Fibroblast of skin of right biceps (primary cell): ENCODE data around the gene MYRIP.
"Not testable (repeated sequence)": the region's sequence is repeated elsewhere in the genome, so short reads cannot be mapped to it uniquely, and the experiment has no call there.

Experiments
- DNase-seq: peaks from one replicate; pipeline ENCODE4 v3.0.0-alpha.2; 2013

The MYRIP gene

DNA sequence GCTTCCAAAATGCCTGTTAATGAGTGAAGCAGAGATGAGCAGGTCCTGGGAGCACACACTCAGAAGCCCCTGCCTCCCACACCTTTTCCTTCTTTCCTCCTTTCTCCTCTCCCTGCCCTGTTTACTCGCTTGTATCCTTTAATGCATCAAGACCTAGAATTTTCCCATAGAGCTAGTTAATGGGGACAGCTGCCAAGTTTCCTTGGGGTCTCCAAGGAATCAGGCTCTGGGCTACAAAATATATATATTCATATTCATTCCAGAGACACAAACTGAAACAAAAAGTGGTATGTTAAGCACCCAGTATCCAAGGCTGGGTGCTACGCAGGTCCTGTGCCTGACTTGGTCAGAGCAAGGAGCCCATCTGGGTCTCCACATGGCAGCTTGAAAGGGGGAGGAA lies 235.6 kb downstream of the MYRIP start:
- DNase-seq: no peak

GRCh38 chr3:40046149-40046548 lies 236.7 kb downstream of the MYRIP start:
- no peak for DNase-seq

DNA sequence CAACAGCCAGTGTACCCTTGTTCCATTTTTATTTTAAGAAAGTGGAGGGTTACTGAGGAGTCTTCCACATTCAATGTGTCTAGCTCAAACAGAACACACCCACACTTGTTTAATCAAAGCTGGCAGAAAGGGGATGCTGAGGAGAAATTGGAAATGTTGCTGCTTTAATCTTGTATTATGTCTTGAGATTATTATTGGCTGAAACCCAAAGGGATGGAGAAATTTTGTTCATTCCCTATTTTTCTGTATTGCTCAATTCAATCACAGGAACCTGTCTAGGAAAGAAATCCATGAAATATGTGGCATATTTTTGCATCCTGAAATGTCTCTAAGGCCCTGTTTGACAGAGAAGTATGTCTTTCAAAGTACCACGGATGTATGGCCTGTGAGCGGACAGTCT lies 238.0 kb downstream of the MYRIP start:
- DNase-seq: no peak

GRCh38 chr3:40053663-40054062 lies 244.3 kb downstream of the MYRIP start:
- no peak for DNase-seq

- peak; percentile 80 for DNase-seq
These were observed 245.3 kb downstream of the MYRIP start for GRCh38 chr3:40054568-40055222.

GRCh38 chr3:40055361-40055760 lies 246.0 kb downstream of the MYRIP start:
- peak; percentile 44 for DNase-seq

DNA sequence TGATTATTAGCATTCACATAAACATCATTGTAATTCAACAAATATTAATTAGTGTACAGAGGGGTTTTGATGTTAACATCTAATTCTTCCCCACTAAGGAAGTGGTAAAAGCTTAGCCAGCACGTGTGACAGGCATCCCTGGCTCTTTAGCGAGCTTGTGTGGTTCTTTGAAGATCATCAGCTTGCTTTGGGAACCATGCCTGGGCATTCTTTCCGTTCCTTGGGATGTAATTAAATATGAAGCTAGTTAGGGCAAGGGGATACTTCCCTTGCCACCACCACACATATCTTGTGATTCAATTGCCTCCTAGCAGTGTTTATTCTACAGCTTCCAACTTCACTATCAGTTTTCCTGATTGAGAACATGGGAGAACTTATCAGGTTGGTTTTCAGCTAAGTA lies 246.5 kb downstream of the MYRIP start:
- DNase-seq: peak; percentile 46

DNA sequence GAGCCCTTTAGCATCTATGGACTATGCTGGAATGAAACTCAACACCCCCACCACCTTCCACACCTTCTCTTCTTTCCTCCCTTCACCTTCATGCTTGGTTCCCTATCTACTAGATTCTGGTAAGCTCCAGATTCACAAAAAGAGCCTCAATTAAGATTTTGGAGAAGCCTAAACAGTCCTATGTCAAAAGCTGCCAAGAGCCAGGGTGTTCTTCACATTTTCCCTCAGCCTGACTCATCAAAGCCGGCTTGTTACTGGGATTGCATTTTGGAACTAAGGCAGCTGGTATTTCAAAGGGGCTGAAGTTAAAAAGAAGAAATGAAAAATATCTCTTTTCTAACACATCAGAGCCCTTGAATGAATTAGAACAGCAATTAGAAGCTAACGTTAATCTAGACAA lies 247.7 kb downstream of the MYRIP start:
- peak; percentile 57 for DNase-seq

- no peak for DNase-seq
These were observed 248.4 kb downstream of the MYRIP start for GRCh38 chr3:40057786-40058185.

DNA sequence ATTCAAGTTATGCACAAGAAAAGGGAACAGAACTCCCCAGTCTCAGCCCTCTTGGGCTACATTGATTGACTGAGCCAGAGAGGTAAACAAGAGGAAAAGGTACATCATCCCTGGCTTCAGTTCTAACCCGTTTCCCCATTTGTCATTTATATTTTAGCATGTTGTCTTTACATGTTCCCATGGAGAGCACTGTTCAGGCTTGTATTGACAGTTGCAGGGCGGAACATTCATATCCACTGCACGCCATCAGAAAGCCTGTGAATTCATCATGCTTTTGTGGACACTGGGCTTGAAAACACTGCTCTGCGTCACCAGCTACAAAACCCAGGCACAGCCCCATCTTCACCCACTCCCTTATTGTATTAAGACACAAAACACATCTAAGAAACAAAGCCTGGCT lies 259.2 kb downstream of the MYRIP start:
- DNase-seq: no peak

DNA sequence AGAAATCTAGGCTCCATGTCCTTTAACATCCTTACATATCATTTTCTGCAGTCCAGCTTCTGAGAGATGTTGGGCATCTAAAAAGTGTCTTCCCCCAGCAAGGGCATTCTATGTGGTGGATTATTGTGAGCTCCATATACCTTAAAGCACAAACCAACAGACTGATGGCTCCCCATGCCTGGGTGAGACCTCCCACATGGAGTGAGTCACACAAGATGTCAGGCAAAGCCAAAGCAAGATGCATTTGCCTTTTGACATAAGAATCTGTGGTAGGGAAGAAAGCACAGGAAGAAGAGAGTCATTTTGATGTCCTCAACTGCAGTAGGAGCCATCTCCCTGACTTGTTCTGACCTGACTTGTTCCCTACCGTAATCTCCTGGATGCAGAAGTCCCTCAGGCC lies 261.4 kb downstream of the MYRIP start:
- peak; percentile 69 for DNase-seq

- DNase-seq: no peak
These were observed 262.4 kb downstream of the MYRIP start for GRCh38 chr3:40071683-40072238.

GRCh38 chr3:40073310-40074007 lies 264.1 kb downstream of the MYRIP start:
- DNase-seq: no peak

DNA sequence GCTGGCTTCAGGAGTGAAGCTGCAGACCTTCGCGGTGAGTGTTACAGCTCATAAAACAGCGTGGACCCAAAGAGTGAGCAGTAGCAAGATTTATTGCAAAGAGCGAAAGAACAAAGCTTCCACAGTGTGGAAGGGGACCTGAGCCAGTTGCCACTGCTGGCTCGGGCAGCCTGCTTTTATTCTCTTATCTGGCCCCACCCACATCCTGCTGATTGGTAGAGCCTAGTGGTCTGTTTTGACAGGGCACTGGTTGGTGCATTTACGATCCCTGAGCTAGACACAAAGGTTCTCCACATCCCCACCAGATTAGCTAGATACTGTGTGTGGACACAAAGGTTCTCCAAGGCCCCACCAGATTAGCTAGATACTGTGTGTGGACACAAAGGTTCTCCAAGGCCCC lies 267.7 kb downstream of the MYRIP start:
- DNase-seq: not testable (repeated sequence)

DNA sequence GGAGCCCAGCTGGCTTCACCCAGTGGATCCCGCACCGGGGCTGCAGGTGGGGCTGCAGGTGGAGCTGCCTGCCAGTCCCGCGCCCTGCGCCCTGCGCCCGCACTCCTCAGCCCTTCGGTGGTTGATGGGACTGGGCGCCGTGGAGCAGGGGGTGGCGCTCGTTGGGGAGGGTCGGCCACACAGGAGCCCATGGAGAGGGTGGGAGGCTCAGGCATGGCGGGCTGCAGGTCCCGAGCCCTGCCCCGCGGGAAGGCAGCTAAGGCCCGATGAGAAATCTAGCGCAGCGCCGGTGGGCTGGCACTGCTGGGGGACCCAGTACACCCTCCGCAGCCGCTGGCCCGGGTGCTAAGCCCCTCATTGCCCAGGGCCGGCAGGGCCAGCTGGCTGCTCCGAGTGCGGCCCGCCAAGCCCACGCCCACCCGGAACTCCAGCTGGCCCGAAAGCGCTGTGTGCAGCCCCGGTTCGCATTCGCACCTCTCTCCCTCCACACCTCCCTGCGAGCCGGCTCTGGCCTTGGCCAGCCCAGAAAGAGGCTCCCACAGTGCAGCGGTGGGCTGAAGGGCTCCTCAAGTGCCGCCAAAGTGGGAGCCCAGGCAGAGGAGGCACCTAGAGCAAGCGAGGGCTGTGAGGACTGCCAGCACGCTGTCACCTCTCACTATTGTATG lies 268.6 kb downstream of the MYRIP start:
- not testable (repeated sequence) for DNase-seq

DNA sequence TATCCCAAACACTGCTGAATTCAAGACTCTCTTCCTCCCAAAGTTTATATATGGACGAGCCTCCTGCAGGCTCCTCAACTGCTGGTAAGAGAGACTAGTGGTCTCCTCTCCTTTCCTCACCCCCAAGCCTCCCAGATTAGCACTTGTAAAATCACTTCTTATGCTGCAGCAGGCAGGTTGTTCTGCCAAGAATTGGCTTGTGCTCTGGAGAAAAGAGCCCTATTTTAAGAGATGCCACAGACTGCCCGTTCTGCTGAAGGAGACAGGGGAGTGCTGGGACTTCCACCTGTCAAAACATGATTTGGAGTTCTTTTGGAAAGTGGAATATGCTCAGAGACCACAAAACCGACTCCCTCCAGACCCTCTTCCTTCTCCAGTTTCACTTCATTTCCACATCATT lies 269.2 kb downstream of the MYRIP start:
- no peak for DNase-seq

DNA sequence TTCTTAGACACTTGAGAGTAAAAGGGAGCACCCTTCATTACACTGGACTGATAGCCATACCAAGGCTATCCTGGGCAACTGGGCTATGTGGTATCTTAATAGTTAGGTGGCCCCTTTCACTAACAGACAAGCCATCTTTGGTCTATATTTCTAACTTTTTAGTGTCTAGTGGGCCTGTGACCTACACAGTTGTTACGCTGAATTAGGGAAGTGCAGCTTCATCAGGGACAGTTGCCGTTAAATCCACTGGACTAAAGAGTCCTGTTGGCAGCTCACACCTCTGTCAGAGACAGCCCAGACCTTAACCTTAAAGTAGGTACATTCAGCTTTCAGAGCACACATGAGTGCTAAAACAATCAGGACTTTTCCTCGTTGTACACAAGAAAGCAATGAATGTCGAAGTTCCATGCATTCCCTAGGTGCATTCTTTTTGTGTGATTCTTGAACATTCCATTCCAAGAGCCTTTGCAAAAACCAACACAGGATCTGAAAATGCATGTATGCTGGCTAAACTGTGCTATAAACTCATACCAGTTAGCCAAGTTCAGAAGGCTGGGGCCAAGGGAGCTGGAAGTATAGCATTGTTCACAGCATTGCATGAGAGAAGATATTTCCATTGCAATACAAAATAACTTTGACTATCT lies 269.9 kb downstream of the MYRIP start:
- peak; percentile 94 for DNase-seq

DNA sequence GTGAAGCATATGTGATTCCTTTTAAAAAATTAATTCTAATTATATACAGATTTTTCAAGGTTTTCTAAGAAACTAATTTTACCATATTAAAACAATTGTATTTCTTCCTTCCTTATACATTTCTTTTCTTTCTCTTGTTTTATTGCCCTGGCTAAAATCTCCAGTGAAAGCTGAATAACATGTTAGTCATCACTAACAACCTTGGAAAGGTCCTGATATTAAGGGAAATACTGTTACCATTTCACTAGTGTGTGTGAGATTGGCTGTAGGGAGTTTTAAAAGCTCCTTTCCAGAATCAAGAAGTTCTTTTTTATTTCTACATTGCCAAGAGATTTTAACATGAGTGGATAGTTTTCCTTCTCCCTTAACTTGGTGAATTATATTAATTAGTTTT lies 270.4 kb downstream of the MYRIP start:
- peak; percentile 67 for DNase-seq

DNA sequence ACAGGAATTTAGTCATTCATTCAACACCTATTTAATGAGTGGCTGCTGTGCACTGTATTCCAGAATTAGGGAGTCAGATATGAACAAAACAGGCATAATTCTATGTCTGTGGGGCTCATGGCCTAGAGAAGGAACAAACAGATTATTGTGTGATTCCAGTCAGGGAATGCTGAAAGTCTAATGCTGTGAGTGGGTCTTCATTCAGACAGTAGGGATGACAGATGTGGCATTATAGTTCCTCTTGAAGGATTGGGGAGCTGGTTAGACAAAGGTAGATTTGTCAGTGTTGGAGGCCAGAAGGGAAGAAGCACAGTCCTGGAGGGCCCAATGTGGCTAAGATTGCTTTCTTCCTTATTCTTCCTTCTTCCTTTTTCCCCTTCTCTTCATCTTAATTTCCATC lies 273.7 kb downstream of the MYRIP start:
- DNase-seq: no peak

- not testable (repeated sequence) for DNase-seq
These were observed 275.0 kb downstream of the MYRIP start for GRCh38 chr3:40084424-40084823.

GRCh38 chr3:40086890-40087883 lies 277.8 kb downstream of the MYRIP start:
- DNase-seq: no peak

DNA sequence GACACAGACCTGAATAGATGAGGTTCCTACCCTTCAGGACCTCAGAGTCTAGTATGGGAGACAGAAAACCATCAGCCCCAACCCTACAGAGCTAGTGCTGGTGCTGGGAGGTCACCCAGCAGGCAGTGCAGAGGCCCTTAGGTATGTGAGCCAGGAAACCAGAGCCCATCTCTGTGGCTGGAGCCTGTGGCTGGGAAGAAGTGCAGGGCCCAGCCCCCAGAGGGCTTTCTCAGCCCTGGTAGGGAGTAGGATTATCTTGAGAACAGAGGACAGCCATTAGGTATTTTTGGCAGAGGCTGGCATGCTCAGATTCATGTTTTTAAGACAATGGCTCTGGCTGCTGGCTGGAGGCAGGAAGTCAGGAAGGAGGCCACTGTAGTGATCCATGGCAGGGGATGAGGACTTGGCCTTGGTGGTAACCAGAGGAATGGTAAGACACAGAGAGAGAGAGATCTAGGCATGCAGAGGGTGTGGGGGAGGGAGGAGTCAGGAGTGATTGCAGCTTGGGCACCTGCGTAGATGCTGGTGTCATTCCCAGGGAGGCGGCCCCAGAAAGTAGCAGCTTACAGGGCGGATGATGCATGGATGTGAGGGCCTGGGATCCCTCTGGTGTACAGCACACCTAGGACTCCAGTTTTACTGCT lies 279.2 kb downstream of the MYRIP start:
- no peak for DNase-seq
